ENCODE results near the gene WNT11.

The WNT11 gene

GRCh38 chr11:76148941-76149613 lies 57.2 kb downstream of the WNT11 start:
- H3K36me3 Mint-ChIP-seq (ENCODE audit: low read depth): no peaks in the 10 kb centered on the region
- peaks cover 13% of the 10 kb centered on the region for H3K4me1 Mint-ChIP-seq (ENCODE audit: low read depth)
- no peak overlapping the region for H3K4me3 Mint-ChIP-seq
- H3K27me3 Mint-ChIP-seq (ENCODE audit: low read depth): peaks cover 29% of the 10 kb centered on the region
- DNase-seq (ENCODE audit: low spot score): no peak
- no peaks in the 10 kb centered on the region for H3K9me3 Mint-ChIP-seq
- H3K27ac Mint-ChIP-seq: no peak overlapping the region

GRCh38 chr11:76148231-76148630 lies 58.1 kb downstream of the WNT11 start:
- no peak overlapping the region for H3K4me3 Mint-ChIP-seq
- no peaks in the 10 kb centered on the region for H3K36me3 Mint-ChIP-seq (ENCODE audit: low read depth)
- DNase-seq (ENCODE audit: low spot score): no peak
- H3K4me1 Mint-ChIP-seq (ENCODE audit: low read depth): peaks cover 9% of the 10 kb centered on the region
- H3K27me3 Mint-ChIP-seq (ENCODE audit: low read depth): peaks cover 21% of the 10 kb centered on the region
- no peaks in the 10 kb centered on the region for H3K9me3 Mint-ChIP-seq
- H3K27ac Mint-ChIP-seq: no peak overlapping the region

- Mint-ChIP-seq H3K36me3 (ENCODE audit: low read depth) (no peaks in the 10 kb centered on the region), H3K4me3 (no peak overlapping the region), H3K27me3 (ENCODE audit: low read depth) (peaks cover 13% of the 10 kb centered on the region), H3K27ac (no peak overlapping the region), H3K9me3 (no peaks in the 10 kb centered on the region), H3K4me1 (ENCODE audit: low read depth) (peaks cover 3% of the 10 kb centered on the region)
- no peak for DNase-seq (ENCODE audit: low spot score)
Measured at GRCh38 chr11:76147106-76147740, 59.1 kb downstream of the WNT11 start.

- H3K9me3 Mint-ChIP-seq: no peaks in the 10 kb centered on the region
- H3K36me3 Mint-ChIP-seq (ENCODE audit: low read depth): peaks cover 4% of the 10 kb centered on the region
- H3K4me3 Mint-ChIP-seq: no peak overlapping the region
- no peak overlapping the region for H3K27ac Mint-ChIP-seq
- no peaks in the 10 kb centered on the region for H3K27me3 Mint-ChIP-seq (ENCODE audit: low read depth)
- DNase-seq (ENCODE audit: low spot score): no peak
- no peaks in the 10 kb centered on the region for H3K4me1 Mint-ChIP-seq (ENCODE audit: low read depth)
Measured at GRCh38 chr11:76143274-76143673, 63.0 kb downstream of the WNT11 start.

- Mint-ChIP-seq H3K4me3 (no peak overlapping the region), H3K36me3 (ENCODE audit: low read depth) (peaks cover 4% of the 10 kb centered on the region), H3K4me1 (ENCODE audit: low read depth) (no peaks in the 10 kb centered on the region), H3K9me3 (no peaks in the 10 kb centered on the region), H3K27ac (no peak overlapping the region), H3K27me3 (ENCODE audit: low read depth) (no peaks in the 10 kb centered on the region)
- no peak for DNase-seq (ENCODE audit: low spot score)
Measured at GRCh38 chr11:76141901-76142588, 64.3 kb downstream of the WNT11 start.

GRCh38 chr11:76140912-76141574 lies 65.3 kb downstream of the WNT11 start:
- Mint-ChIP-seq H3K27ac (no peak overlapping the region), H3K27me3 (ENCODE audit: low read depth) (no peaks in the 10 kb centered on the region), H3K9me3 (no peaks in the 10 kb centered on the region), H3K36me3 (ENCODE audit: low read depth) (peaks cover 4% of the 10 kb centered on the region), H3K4me1 (ENCODE audit: low read depth) (no peaks in the 10 kb centered on the region), H3K4me3 (no peak overlapping the region)
- no peak for DNase-seq (ENCODE audit: low spot score)

GRCh38 chr11:76139314-76139713 lies 67.0 kb downstream of the WNT11 start:
- Mint-ChIP-seq H3K4me3 (no peak overlapping the region), H3K36me3 (ENCODE audit: low read depth) (peaks cover 4% of the 10 kb centered on the region), H3K27ac (no peak overlapping the region)

More at GRCh38 chr11:76139314-76139713, 67.0 kb downstream of the WNT11 start:
- no peaks in the 10 kb centered on the region for H3K9me3 Mint-ChIP-seq
- no peaks in the 10 kb centered on the region for H3K27me3 Mint-ChIP-seq (ENCODE audit: low read depth)
- H3K4me1 Mint-ChIP-seq (ENCODE audit: low read depth): no peaks in the 10 kb centered on the region
- DNase-seq (ENCODE audit: low spot score): no peak
